ENCODE data around the gene RFX2. TPM values are rescaled to one million over a fixed set of nuclear protein-coding genes. Genes with fewer than 3 reads are reported as not detected.
A peak's percentile ranks its signal among the peaks of the same experiment; 100 is the strongest.
"Not testable (repeated sequence)": the region's sequence is repeated elsewhere in the genome, so short reads cannot be mapped to it uniquely, and the experiment has no call there.

RFX2 gene
- total RNA-seq, 1 experiment from 2014 or later: 13.7 TPM

DNA sequence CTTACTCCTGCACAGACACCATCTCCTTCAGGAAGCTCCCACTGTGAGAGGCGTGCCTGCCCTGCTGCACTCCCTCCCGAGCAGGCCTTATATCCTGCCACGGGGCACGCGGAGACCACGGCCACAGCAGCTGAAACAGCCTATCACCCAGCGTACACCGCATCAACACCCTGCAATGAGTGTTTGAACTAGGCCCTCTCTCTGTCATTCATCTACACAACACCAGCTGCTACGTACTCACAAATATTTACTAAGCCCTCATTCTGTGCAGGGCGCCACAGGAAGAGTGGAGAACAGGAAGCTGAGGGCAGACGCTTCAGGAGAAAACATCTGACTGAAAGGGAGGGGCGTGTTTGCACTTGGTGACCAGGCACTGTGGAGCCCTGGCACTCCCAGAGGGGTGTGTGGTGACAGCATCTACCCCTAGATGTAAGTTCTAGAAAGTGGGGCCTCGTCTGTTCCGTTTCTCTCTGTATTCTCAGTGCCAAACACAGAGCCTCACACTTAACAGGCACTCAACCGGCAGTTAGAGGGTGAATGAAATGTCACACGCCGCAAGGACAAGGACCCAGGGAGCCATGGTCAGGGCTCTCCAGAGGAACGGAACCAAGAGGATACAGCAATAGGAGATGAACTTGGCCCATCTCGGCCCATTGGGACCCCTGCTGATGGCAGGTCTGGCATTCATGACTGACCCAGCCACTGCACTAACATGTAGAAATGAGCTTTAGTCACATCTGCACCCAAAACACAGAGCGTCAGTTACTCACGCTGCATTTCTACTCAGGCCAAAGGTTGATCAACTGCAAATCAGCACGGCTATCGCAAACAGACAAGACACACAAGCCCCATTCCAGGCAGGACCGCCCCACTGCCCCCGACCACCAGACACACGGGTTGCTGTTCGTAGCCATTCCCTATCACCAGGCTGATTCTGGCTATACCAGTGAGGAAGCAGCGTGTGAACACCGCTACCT is 148.0 kb downstream of the RFX2 start:
- no peaks in the 10 kb centered on the region for H3K9me3 Mint-ChIP-seq (ENCODE audit: low read depth, unreplicated experiment)
- H3K36me3 Mint-ChIP-seq (ENCODE audit: insufficient read depth, unreplicated experiment): peaks cover 7% of the 10 kb centered on the region
- no TSS peak for BruUV-seq (replicated peaks)
- DNase-seq: peak; percentile 11
- H3K27ac Mint-ChIP-seq (ENCODE audit: unreplicated experiment): no peak overlapping the region
- H3K4me3 Mint-ChIP-seq (ENCODE audit: low read depth, unreplicated experiment): no peak overlapping the region
- CTCF ChIA-PET: interaction anchor here (0.7 kb wide), 1 partner anchor 158 kb away, joined by 3 read pairs; no protein-coding TSS in a partner anchor
- intact Hi-C loops (cut with micrococcal nuclease; ENCODE audit: unreplicated experiment): no loop called here
- peaks cover 26% of the 10 kb centered on the region for H3K4me1 Mint-ChIP-seq (ENCODE audit: low read depth, unreplicated experiment)
- no peaks in the 10 kb centered on the region for H3K27me3 Mint-ChIP-seq (ENCODE audit: unreplicated experiment)
- TF ChIP-seq, protein P1, sequence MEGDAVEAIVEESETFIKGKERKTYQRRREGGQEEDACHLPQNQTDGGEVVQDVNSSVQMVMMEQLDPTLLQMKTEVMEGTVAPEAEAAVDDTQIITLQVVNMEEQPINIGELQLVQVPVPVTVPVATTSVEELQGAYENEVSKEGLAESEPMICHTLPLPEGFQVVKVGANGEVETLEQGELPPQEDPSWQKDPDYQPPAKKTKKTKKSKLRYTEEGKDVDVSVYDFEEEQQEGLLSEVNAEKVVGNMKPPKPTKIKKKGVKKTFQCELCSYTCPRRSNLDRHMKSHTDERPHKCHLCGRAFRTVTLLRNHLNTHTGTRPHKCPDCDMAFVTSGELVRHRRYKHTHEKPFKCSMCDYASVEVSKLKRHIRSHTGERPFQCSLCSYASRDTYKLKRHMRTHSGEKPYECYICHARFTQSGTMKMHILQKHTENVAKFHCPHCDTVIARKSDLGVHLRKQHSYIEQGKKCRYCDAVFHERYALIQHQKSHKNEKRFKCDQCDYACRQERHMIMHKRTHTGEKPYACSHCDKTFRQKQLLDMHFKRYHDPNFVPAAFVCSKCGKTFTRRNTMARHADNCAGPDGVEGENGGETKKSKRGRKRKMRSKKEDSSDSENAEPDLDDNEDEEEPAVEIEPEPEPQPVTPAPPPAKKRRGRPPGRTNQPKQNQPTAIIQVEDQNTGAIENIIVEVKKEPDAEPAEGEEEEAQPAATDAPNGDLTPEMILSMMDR (IDR thresholded peaks at IDR 0.05; ENCODE audit: unreplicated experiment): no peak

DNA sequence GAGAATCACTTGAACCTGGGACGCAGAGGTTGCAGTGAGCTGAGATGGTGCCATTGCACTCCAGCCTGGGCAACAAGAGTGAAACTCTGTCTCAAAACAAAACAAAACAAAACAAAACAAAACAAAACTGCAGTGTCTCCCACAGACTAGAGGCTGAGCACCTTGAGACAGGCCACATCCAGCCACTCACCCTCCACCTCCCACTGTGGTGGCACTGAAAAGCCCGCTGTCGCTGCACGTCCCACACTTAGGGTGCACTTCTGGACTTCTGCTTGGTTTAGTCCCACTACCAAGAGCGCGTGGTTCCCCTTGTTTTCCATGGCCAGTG is 148.7 kb downstream of the RFX2 start:
- DNase-seq; H3K4me3 Mint-ChIP-seq (ENCODE audit: low read depth, unreplicated experiment); H3K36me3 Mint-ChIP-seq (ENCODE audit: insufficient read depth, unreplicated experiment); intact Hi-C loops (cut with micrococcal nuclease; ENCODE audit: unreplicated experiment); H3K27ac Mint-ChIP-seq (ENCODE audit: unreplicated experiment); H3K27me3 Mint-ChIP-seq (ENCODE audit: unreplicated experiment); H3K9me3 Mint-ChIP-seq (ENCODE audit: low read depth, unreplicated experiment); BruUV-seq (replicated peaks): not testable (repeated sequence)
- H3K4me1 Mint-ChIP-seq (ENCODE audit: low read depth, unreplicated experiment): peaks cover 26% of the 10 kb centered on the region
- CTCF ChIA-PET: interaction anchor here (0.7 kb wide), 1 partner anchor 157 kb away, joined by 3 read pairs; no protein-coding TSS in a partner anchor

DNA sequence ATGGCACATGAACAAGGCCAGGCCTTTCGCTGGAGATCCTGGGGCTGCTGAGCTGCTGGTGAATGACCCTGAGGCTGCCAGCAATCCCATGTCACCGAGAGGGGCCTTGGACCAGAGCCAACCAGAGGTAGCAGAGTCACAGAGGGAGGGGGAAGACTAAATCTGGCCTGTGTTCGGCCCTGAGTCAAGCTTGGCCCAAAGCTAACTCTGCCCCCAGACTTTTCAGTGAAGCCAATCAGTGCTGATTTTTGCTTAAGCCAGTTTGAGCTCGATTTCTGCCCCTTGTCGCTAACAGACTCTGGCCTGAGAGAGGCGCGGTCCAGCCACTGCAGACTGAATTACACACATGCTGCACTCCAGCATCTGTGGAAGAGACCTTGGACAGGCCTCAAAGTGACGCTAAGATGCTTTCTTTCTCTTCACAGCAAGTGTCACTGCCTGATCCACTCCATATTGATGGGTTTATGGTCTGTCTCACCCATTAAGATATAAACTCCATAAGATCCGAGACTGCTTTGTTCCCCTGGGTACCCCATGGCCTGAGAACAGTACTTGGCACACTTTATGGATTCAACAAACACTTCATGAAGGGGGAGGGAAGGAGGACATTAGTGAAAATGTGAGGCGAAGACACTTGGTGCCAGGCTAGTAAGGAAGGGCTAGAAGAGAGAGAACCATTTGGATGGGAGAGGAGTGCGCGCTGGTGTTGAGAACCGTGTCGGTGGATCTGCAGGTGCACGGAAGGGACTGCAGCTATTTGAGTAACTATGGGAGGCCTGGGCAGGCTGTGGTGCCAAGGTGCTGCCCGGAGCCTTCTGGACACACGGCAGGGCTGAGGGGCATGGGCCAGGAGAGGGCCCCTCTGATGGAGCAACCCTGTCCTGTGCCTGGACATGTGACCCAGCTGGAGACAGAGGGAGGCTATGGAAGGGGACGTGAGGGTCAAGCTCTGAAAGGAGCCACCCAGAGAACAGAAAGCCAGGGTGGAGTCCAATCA is 150.0 kb downstream of the RFX2 start:
- Mint-ChIP-seq H3K4me1 (ENCODE audit: low read depth, unreplicated experiment) (peaks cover 26% of the 10 kb centered on the region), H3K4me3 (ENCODE audit: low read depth, unreplicated experiment) (no peak overlapping the region), H3K27ac (ENCODE audit: unreplicated experiment) (no peak overlapping the region), H3K9me3 (ENCODE audit: low read depth, unreplicated experiment) (no peaks in the 10 kb centered on the region), H3K36me3 (ENCODE audit: insufficient read depth, unreplicated experiment) (peaks cover 6% of the 10 kb centered on the region), H3K27me3 (ENCODE audit: unreplicated experiment) (no peaks in the 10 kb centered on the region)
- BruUV-seq (replicated peaks): no TSS peak
- TF ChIP-seq, protein P1 (IDR thresholded peaks at IDR 0.05; ENCODE audit: unreplicated experiment): no peak
- intact Hi-C loops (cut with micrococcal nuclease; ENCODE audit: unreplicated experiment): no loop called here
- no peak for DNase-seq
- CTCF ChIA-PET: no interaction called here

DNA sequence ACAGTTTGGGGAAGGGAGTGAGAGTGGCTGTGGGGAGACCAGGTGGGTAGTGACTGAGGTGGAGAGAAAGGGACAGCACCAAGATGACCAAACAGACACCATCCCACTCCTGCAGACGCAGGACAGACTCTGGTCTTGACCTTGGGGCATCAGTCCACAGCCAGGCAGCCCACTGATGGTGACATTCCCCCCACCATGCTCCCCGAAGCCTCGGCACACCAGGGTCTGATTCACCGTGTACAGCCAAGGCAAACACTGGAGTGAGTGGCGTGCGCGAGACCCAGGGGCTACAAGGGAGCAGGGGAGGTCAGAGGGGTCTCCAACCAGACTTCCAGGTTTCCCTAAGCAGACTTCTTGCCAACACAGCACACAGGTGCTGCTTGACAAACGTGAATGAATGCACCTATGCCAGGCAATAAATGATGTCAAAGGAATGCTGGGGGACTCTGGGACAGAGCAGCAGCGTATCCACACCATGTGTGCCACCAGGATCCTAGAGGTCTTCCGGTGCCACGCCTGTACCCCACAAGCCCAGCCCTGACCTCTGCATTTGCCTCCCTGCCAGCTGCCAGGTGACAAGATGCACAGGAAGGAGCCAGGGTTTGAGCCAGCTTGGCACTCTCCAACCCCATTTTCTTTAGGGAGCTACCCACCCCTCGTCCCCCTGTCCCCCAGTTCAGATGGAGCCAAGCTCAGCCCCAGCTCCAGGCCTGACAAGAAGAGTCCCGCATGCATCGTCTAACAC is 150.9 kb downstream of the RFX2 start:
- Mint-ChIP-seq H3K27ac (ENCODE audit: unreplicated experiment) (no peak overlapping the region), H3K4me1 (ENCODE audit: low read depth, unreplicated experiment) (peaks cover 28% of the 10 kb centered on the region), H3K9me3 (ENCODE audit: low read depth, unreplicated experiment) (no peaks in the 10 kb centered on the region), H3K27me3 (ENCODE audit: unreplicated experiment) (no peaks in the 10 kb centered on the region), H3K4me3 (ENCODE audit: low read depth, unreplicated experiment) (no peak overlapping the region), H3K36me3 (ENCODE audit: insufficient read depth, unreplicated experiment) (peaks cover 6% of the 10 kb centered on the region)
- CTCF ChIA-PET: no interaction called here
- no peak for DNase-seq
- TF ChIP-seq, protein P1 (IDR thresholded peaks at IDR 0.05; ENCODE audit: unreplicated experiment): no peak
- no TSS peak for BruUV-seq (replicated peaks)
- intact Hi-C loops (cut with micrococcal nuclease; ENCODE audit: unreplicated experiment): no loop called here

Data from Calu3 (cell line).